H9 (cell line): Measurements from ENCODE around the gene SLC4A1. TPM values are rescaled to one million over a fixed set of nuclear protein-coding genes. Genes with fewer than 3 reads are reported as not detected.

Source experiments
- DNase-seq: peaks from one replicate; pipeline ENCODE4 v3.0.0-alpha.2; 2017
- H2AFZ ChIP-seq: one replicate; pipeline ENCODE4 v1.6.1; 2013; ENCODE audit warnings: mild to moderate bottlenecking, low read length, control low read depth, moderate library complexity
- H2AK5ac ChIP-seq: 2 replicates; pipeline ENCODE4 v1.6.1; 2013; ENCODE audit warnings: low read length, control low read depth, mixed read lengths; ENCODE audit not compliant: insufficient read length
- H2BK120ac ChIP-seq: one replicate; pipeline ENCODE4 v1.6.1; 2013; ENCODE audit warnings: low read depth, mild to moderate bottlenecking, low read length, control low read depth, inconsistent platforms; ENCODE audit not compliant: poor library complexity, severe bottlenecking
- H2BK12ac ChIP-seq: 2 replicates; pipeline ENCODE4 v1.6.1; 2013; ENCODE audit warnings: low read length, control low read depth, mixed read lengths, low read depth; ENCODE audit not compliant: insufficient read length
- H2BK15ac ChIP-seq: 2 replicates; pipeline ENCODE4 v1.6.1; 2013; ENCODE audit warnings: low read depth, low read length, control low read depth
- H2BK20ac ChIP-seq: one replicate; pipeline ENCODE4 v1.6.1; 2013; ENCODE audit warnings: low read depth, mild to moderate bottlenecking, low read length, control low read depth, inconsistent platforms; ENCODE audit not compliant: poor library complexity, severe bottlenecking
- H2BK5ac ChIP-seq: 2 replicates; pipeline ENCODE4 v1.6.1; 2013; ENCODE audit warnings: low read length, control low read depth, mixed read lengths; ENCODE audit not compliant: insufficient read length
- H3K14ac ChIP-seq: 2 replicates; pipeline ENCODE4 v1.6.1; 2013; ENCODE audit warnings: low read length, control low read depth; ENCODE audit not compliant: insufficient read depth
- H3K18ac ChIP-seq: 2 replicates; pipeline ENCODE4 v1.6.1; 2013; ENCODE audit warnings: low read depth, mild to moderate bottlenecking, mixed read lengths, low read length, control low read depth; ENCODE audit not compliant: insufficient read length
- H3K23ac ChIP-seq: 2 replicates; pipeline ENCODE4 v1.6.1; 2013; ENCODE audit warnings: low read length, control low read depth, mixed read lengths, low read depth; ENCODE audit not compliant: insufficient read length
- H3K23me2 ChIP-seq: 2 replicates; pipeline ENCODE4 v1.6.1; 2013; ENCODE audit warnings: low read depth, mild to moderate bottlenecking, mixed read lengths, low read length, control low read depth; ENCODE audit not compliant: insufficient read length, poor library complexity, severe bottlenecking
- H3K27ac ChIP-seq: 2 replicates; pipeline ENCODE4 v1.5.1; 2013; ENCODE audit warnings: low read length, control low read depth, mixed read lengths, low read depth; ENCODE audit not compliant: insufficient read length
- H3K27me3 ChIP-seq: 2 replicates; pipeline ENCODE4 v1.6.1; 2013; ENCODE audit warnings: low read length, control low read depth, inconsistent platforms; ENCODE audit not compliant: insufficient read depth
- H3K4ac ChIP-seq: 2 replicates; pipeline ENCODE4 v1.6.1; 2013; ENCODE audit warnings: low read depth, mild to moderate bottlenecking, control low read depth, inconsistent platforms, low read length, moderate library complexity
- H3K4me1 ChIP-seq: 2 replicates; pipeline ENCODE4 v1.6.1; 2013; ENCODE audit warnings: low read length, control low read depth, inconsistent platforms; ENCODE audit not compliant: insufficient read depth
- H3K4me2 ChIP-seq: 2 replicates; pipeline ENCODE4 v1.6.1; 2013; ENCODE audit warnings: low read length, control low read depth, mixed read lengths; ENCODE audit not compliant: insufficient read length, insufficient read depth
- H3K56ac ChIP-seq: 2 replicates; pipeline ENCODE4 v1.6.1; 2013; ENCODE audit warnings: low read depth, mild to moderate bottlenecking, mixed read lengths, low read length, control low read depth; ENCODE audit not compliant: insufficient read length
- H3K79me1 ChIP-seq: 2 replicates; pipeline ENCODE4 v1.6.1; 2013; ENCODE audit warnings: low read depth, mild to moderate bottlenecking, moderate library complexity, low read length, control low read depth, inconsistent platforms; ENCODE audit not compliant: insufficient read depth, poor library complexity, severe bottlenecking
- H3K79me2 ChIP-seq: 2 replicates; pipeline ENCODE4 v1.6.1; 2013; ENCODE audit warnings: low read length, control low read depth, inconsistent platforms; ENCODE audit not compliant: insufficient read depth
- H3K9ac ChIP-seq: 2 replicates; pipeline ENCODE4 v1.6.1; 2013; ENCODE audit warnings: low read length, control low read depth, mixed read lengths; ENCODE audit not compliant: insufficient read length; ENCODE audit errors: extremely low read depth
- H3K9me3 ChIP-seq: one replicate; pipeline ENCODE4 v1.6.1; 2013; ENCODE audit warnings: low read depth, low read length, inconsistent platforms; ENCODE audit not compliant: control insufficient read depth
- H3T11ph ChIP-seq: one replicate; pipeline ENCODE4 v1.6.1; 2013; ENCODE audit warnings: mild to moderate bottlenecking, low read length, control low read depth, inconsistent platforms
- H4K20me1 ChIP-seq: one replicate; pipeline ENCODE4 v1.6.1; 2013; ENCODE audit not compliant: control insufficient read depth, insufficient read length, insufficient read depth
- H4K5ac ChIP-seq: 2 replicates; pipeline ENCODE4 v1.6.1; 2013; ENCODE audit warnings: low read depth, mild to moderate bottlenecking, mixed read lengths, low read length, control low read depth; ENCODE audit not compliant: insufficient read length
- H4K8ac ChIP-seq: replicated peaks from 2 replicates; pipeline ENCODE4 v1.6.1; 2013; ENCODE audit warnings: low read length, control low read depth, mixed read lengths, low read depth; ENCODE audit not compliant: insufficient read length
- H4K91ac ChIP-seq: 2 replicates; pipeline ENCODE4 v1.6.1; 2013; ENCODE audit warnings: low read depth, mild to moderate bottlenecking, moderate library complexity, mixed read lengths, low read length, control low read depth; ENCODE audit not compliant: insufficient read length
- H3K27ac Mint-ChIP-seq, 3 experiments: 2 replicates in 2 of 3; 3 replicates in 1 of 3; pipeline ENCODE4 v1.8.0; 2020 to 2021; ENCODE audit warnings: mixed read lengths in 3 of 3, mild to moderate bottlenecking in 1 of 3, moderate library complexity in 1 of 3
- H3K27me3 Mint-ChIP-seq: 2 replicates; pipeline ENCODE4 v1.8.0; 2021; ENCODE audit warnings: low read depth, mild to moderate bottlenecking, moderate library complexity, mixed read lengths
- H3K36me3 Mint-ChIP-seq, 3 experiments: 2 replicates in 2 of 3; 3 replicates in 1 of 3; pipeline ENCODE4 v1.8.0; 2020 to 2021; ENCODE audit warnings: low read depth in 3 of 3, mixed read lengths in 3 of 3; ENCODE audit not compliant: insufficient read depth in 1 of 3
- H3K4me1 Mint-ChIP-seq, 2 experiments: 2 replicates each; pipeline ENCODE4 v1.8.0; 2020; ENCODE audit warnings: mixed read lengths in 2 of 2
- H3K4me3 Mint-ChIP-seq, 2 experiments: 2 replicates in 1 of 2; 3 replicates in 1 of 2; pipeline ENCODE4 v1.8.0; 2020 to 2021; ENCODE audit warnings: mild to moderate bottlenecking in 2 of 2, mixed read lengths in 2 of 2, moderate library complexity in 1 of 2
- H3K9me3 Mint-ChIP-seq, 2 experiments: 2 replicates in 1 of 2; 3 replicates in 1 of 2; pipeline ENCODE4 v1.8.0; 2020; ENCODE audit warnings: mild to moderate bottlenecking in 2 of 2, mixed read lengths in 2 of 2, moderate library complexity in 1 of 2
- CTCF ChIP-seq: fragments of 200-600 bp; sonication (generic); conservative IDR thresholded peaks from 3 replicates; pipeline ENCODE4 v1.8.0; 2021; ENCODE audit warnings: antibody characterized with exemption, mild to moderate bottlenecking
- WGBS: extraction: QIAGEN DNeasy Blood & Tissue Kit; methylation state at CpG from one replicate; pipeline ENCODE4 v1.1.7; 2013; ENCODE audit warnings: missing lambda C conversion rate, low lambda C conversion rate, mixed read lengths; ENCODE audit not compliant: insufficient read length; ENCODE audit errors: extremely low coverage; 5-methylcytosine and 5-hydroxymethylcytosine counted together
- total RNA-seq: library from RNA; stranded (reverse); gene quantifications from 2 replicates; pipeline ENCODE4 v1.2.1, GENCODE V29; 2021

The SLC4A1 gene
- total RNA-seq, 1 experiment from 2014 or later = not detected

- H3K79me2 ChIP-seq = no peaks in the 10 kb centered on the region
- H3K4me3 Mint-ChIP-seq = no peak overlapping the region
- no peak overlapping the region for H3K27ac Mint-ChIP-seq
- no peak overlapping the region for H3K14ac ChIP-seq
- H4K91ac ChIP-seq = no peak overlapping the region
- no peak overlapping the region for H2AFZ ChIP-seq
- H4K8ac ChIP-seq = no peak overlapping the region
- H3K23me2 ChIP-seq = peaks cover 4% of the 10 kb centered on the region
- no peak overlapping the region for H2AK5ac ChIP-seq
- no peak overlapping the region for H2BK20ac ChIP-seq
- no peak for DNase-seq
- no peaks in the 10 kb centered on the region; a peak in 1 of 7 replicates for H3K36me3 Mint-ChIP-seq
- peaks cover 5% of the 10 kb centered on the region; the same call in 1 of the 2 replicates for H3K4me1 ChIP-seq
- H2BK5ac ChIP-seq = no peak overlapping the region
- H2BK120ac ChIP-seq = no peak overlapping the region
- H4K5ac ChIP-seq = no peak overlapping the region
- no peak overlapping the region for H2BK15ac ChIP-seq
- H3K4me1 Mint-ChIP-seq = peaks cover 19 to 30% of the 10 kb centered on the region in 2 experiments
- H3K18ac ChIP-seq = no peak overlapping the region
- H3K27ac ChIP-seq = no peak overlapping the region
- H3T11ph ChIP-seq = no peak overlapping the region
- no peak overlapping the region for H3K56ac ChIP-seq
- peaks cover 4% of the 10 kb centered on the region for H3K27me3 Mint-ChIP-seq
- H3K9me3 Mint-ChIP-seq = no peaks in the 10 kb centered on the region
- H2BK12ac ChIP-seq = no peak overlapping the region
- no peaks in the 10 kb centered on the region for H4K20me1 ChIP-seq
- H3K4ac ChIP-seq = no peak overlapping the region
- H3K4me2 ChIP-seq = no peak overlapping the region
- no peak overlapping the region for H3K23ac ChIP-seq
- no peaks in the 10 kb centered on the region for H3K27me3 ChIP-seq
- WGBS = no CpG with 5 or more reads among the region's 6 CpGs
- TF ChIP-seq CTCF = no peak
- no peaks in the 10 kb centered on the region for H3K79me1 ChIP-seq
- no peak overlapping the region for H3K9ac ChIP-seq
- no peaks in the 10 kb centered on the region for H3K9me3 ChIP-seq
Measured at GRCh38 chr17:44272954-44273353, 5.0 kb upstream of the SLC4A1 start.
